HG03354 (cell line): ENCODE results near the gene LRRC17.
"Not testable (repeated sequence)": the region's sequence is repeated elsewhere in the genome, so short reads cannot be mapped to it uniquely, and the experiment has no call there.

Experiments
- ATAC-seq: cut with Tn5 transposase; IDR thresholded peaks from one replicate; pipeline ENCODE4 v1.9.1; 2021; ENCODE audit warnings: mild to moderate bottlenecking; ENCODE audit not compliant: unreplicated experiment, poor library complexity, severe bottlenecking

Gene LRRC17

GRCh38 chr7:102896585-102896984, 16.2 kb upstream of the LRRC17 start:
- ATAC-seq = no peak

- no peak for ATAC-seq
Observed at GRCh38 chr7:102897211-102897631, 15.6 kb upstream of the LRRC17 start.

- no peak for ATAC-seq
Observed at GRCh38 chr7:102897856-102898531, 14.8 kb upstream of the LRRC17 start.

- ATAC-seq = no peak
Observed at GRCh38 chr7:102898532-102898859, 14.3 kb upstream of the LRRC17 start.

- not testable (repeated sequence) for ATAC-seq
Observed at GRCh38 chr7:102902052-102902451, 10.7 kb upstream of the LRRC17 start.

- not testable (repeated sequence) for ATAC-seq
Observed at GRCh38 chr7:102903576-102903975, 9.2 kb upstream of the LRRC17 start.

GRCh38 chr7:102908676-102909075, 4.1 kb upstream of the LRRC17 start:
- no peak for ATAC-seq

- no peak for ATAC-seq
Observed at GRCh38 chr7:102913826-102914225, 1.0 kb downstream of the LRRC17 start.

- ATAC-seq = no peak
Observed at GRCh38 chr7:102914585-102914984, 1.8 kb downstream of the LRRC17 start.

- ATAC-seq = no peak
Observed at GRCh38 chr7:102916426-102916825, 3.6 kb downstream of the LRRC17 start.

GRCh38 chr7:102916881-102917280, 4.1 kb downstream of the LRRC17 start:
- no peak for ATAC-seq

GRCh38 chr7:102917436-102918353, 4.9 kb downstream of the LRRC17 start:
- no peak for ATAC-seq

GRCh38 chr7:102918845-102919244, 6.0 kb downstream of the LRRC17 start:
- ATAC-seq = no peak

- no peak for ATAC-seq
Observed at GRCh38 chr7:102925976-102926782, 13.4 kb downstream of the LRRC17 start.

GRCh38 chr7:102926783-102927140, 14.0 kb downstream of the LRRC17 start:
- no peak for ATAC-seq

- ATAC-seq = no peak
Observed at GRCh38 chr7:102927312-102927933, 14.6 kb downstream of the LRRC17 start.

GRCh38 chr7:102931757-102932156, 19.0 kb downstream of the LRRC17 start:
- ATAC-seq = no peak

GRCh38 chr7:102933763-102934162, 21.0 kb downstream of the LRRC17 start:
- no peak for ATAC-seq

- ATAC-seq = no peak
Observed at GRCh38 chr7:102934239-102934638, 21.4 kb downstream of the LRRC17 start.

GRCh38 chr7:102934701-102935100, 21.9 kb downstream of the LRRC17 start:
- ATAC-seq = no peak
